ENCODE results near the gene CCSER1.

The CCSER1 gene

GRCh38 chr4:91279899-91280298, 1152.7 kb downstream of the CCSER1 start:
- DNase-seq (ENCODE audit: insufficient read length, low spot score) (no peak), FAIRE-seq (no peak)
- TF ChIP-seq, protein P1, sequence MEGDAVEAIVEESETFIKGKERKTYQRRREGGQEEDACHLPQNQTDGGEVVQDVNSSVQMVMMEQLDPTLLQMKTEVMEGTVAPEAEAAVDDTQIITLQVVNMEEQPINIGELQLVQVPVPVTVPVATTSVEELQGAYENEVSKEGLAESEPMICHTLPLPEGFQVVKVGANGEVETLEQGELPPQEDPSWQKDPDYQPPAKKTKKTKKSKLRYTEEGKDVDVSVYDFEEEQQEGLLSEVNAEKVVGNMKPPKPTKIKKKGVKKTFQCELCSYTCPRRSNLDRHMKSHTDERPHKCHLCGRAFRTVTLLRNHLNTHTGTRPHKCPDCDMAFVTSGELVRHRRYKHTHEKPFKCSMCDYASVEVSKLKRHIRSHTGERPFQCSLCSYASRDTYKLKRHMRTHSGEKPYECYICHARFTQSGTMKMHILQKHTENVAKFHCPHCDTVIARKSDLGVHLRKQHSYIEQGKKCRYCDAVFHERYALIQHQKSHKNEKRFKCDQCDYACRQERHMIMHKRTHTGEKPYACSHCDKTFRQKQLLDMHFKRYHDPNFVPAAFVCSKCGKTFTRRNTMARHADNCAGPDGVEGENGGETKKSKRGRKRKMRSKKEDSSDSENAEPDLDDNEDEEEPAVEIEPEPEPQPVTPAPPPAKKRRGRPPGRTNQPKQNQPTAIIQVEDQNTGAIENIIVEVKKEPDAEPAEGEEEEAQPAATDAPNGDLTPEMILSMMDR (IDR thresholded peaks at IDR 0.05; ENCODE audit: insufficient read depth, missing control alignments) = no peak

GRCh38 chr4:91280551-91281290, 1153.5 kb downstream of the CCSER1 start:
- TF ChIP-seq, protein P1 (IDR thresholded peaks at IDR 0.05; ENCODE audit: insufficient read depth, missing control alignments) = no peak
- DNase-seq (ENCODE audit: insufficient read length, low spot score) (no peak), FAIRE-seq (no peak)

GRCh38 chr4:91282217-91282616, 1155.0 kb downstream of the CCSER1 start:
- FAIRE-seq (peak; percentile 21), DNase-seq (ENCODE audit: insufficient read length, low spot score) (no peak)
- TF ChIP-seq, protein P1 (IDR thresholded peaks at IDR 0.05; ENCODE audit: insufficient read depth, missing control alignments) = no peak

GRCh38 chr4:91283726-91284230, 1156.6 kb downstream of the CCSER1 start:
- TF ChIP-seq, protein P1 (IDR thresholded peaks at IDR 0.05; ENCODE audit: insufficient read depth, missing control alignments) = no peak
- FAIRE-seq (no peak), DNase-seq (ENCODE audit: insufficient read length, low spot score) (no peak)

DNA sequence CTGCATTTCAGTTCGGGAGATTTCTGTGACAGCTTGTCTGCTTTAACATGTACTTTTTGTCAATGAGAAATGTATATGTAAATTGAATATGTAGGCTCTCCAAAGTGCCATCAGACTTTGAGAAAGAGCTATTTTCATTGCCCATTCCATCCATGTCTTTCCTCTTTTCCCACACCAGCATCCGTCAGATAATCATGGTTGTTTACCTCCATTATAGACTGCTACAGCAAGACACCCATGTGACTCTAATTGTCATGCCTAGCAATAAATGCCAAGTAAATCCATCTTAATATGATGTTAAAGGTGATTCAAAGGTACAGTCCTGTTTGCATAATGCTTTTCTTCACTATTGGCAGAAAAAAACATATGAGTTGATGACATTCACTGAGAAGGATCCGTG, 1157.3 kb downstream of the CCSER1 start:
- TF ChIP-seq, protein P1 (IDR thresholded peaks at IDR 0.05; ENCODE audit: insufficient read depth, missing control alignments) = no peak
- DNase-seq (ENCODE audit: insufficient read length, low spot score) (no peak), FAIRE-seq (no peak)

GRCh38 chr4:91285487-91285886, 1158.3 kb downstream of the CCSER1 start:
- TF ChIP-seq, protein P1 (IDR thresholded peaks at IDR 0.05; ENCODE audit: insufficient read depth, missing control alignments) = no peak
- DNase-seq (ENCODE audit: insufficient read length, low spot score) = no peak
- no peak for FAIRE-seq

DNA sequence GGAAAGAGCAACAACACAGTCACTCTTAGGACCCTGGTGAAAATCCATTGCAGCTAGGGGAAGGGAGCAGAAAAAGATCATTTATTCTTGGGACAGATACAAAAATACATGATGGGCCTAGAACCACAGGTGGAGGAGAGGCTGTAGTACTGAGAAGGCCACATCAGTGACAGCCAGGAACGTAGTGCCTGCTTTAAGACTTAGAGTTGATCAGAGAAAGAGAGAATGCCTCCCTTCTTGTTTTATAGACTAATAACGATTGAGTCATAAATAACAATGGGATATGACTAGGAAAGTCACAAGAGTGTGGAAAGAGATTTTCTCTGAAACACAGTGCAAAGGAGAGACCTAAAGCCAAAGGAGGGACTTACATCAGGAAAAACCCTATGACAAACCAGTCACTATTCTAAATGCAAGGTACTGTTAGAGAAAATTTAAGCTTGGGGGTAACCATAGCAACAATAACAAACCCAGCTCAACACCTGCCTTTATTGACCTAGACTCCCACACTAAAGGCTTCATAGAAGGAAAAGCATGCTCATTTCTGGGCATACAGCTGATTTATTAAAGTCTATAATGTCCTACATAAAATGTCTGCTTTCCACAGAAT, 1161.6 kb downstream of the CCSER1 start:
- FAIRE-seq (no peak), DNase-seq (ENCODE audit: insufficient read length, low spot score) (no peak)
- TF ChIP-seq, protein P1 (IDR thresholded peaks at IDR 0.05; ENCODE audit: insufficient read depth, missing control alignments) = no peak

Measured in D721Med (cell line).